Vagina (tissue), 2 donors: ENCODE results near the gene MRTFA. TPM values are rescaled to one million over a fixed set of nuclear protein-coding genes. Genes with fewer than 3 reads are reported as not detected.

Experiments
- DNase-seq, 2 donors: peaks; one replicate each; pipeline ENCODE4 v3.0.0-alpha.2; 2017; ENCODE audit errors: extremely low spot score in 2 of 2
- H3K27ac ChIP-seq: fragments of 200-600 bp; sonication (generic); one replicate; pipeline ENCODE4 v1.5.1; 2019
- H3K27me3 ChIP-seq: fragments of 200-600 bp; sonication (generic); one replicate; pipeline ENCODE4 v1.5.1; 2019
- H3K36me3 ChIP-seq, 2 donors: fragments of 200-600 bp; sonication (generic); one replicate each; pipeline ENCODE4 v1.5.1; 2017 to 2019
- H3K4me1 ChIP-seq: fragments of 200-600 bp; sonication (generic); one replicate; pipeline ENCODE4 v1.5.1; 2019
- H3K4me3 ChIP-seq, 2 donors: fragments of 200-600 bp; sonication (generic); 1 replicate in 1 of 2; 2 replicates in 1 of 2; pipeline ENCODE4 v1.5.1; 2016 to 2019
- H3K9me3 ChIP-seq: fragments of 200-600 bp; sonication (generic); one replicate; pipeline ENCODE4 v1.5.1; 2019
- POLR2A ChIP-seq, 2 donors: fragments of 450-650 bp; IDR thresholded peaks; one replicate each; pipeline ENCODE4 v1.6.1; 2017; ENCODE audit warnings: antibody characterized with exemption in 2 of 2, mild to moderate bottlenecking in 2 of 2, moderate library complexity in 2 of 2
- POLR2AphosphoS5 ChIP-seq, 2 donors: sonication (generic); formaldehyde crosslinking; IDR thresholded peaks; one replicate each; pipeline ENCODE4 v1.9.0; 2017; ENCODE audit warnings: antibody characterized with exemption in 2 of 2, mild to moderate bottlenecking in 2 of 2, low read depth in 1 of 2; ENCODE audit not compliant: insufficient read depth in 1 of 2
- intact Hi-C: fragments of 100-400 bp; cut with DNase I; formaldehyde crosslinking; loops from one replicate; pipeline ENCODE4 v1.15.1; 2023
- total RNA-seq: library from RNA; depleted of rRNA; stranded (reverse); fragments of >200 nt; gene quantifications from one replicate; pipeline ENCODE4 v1.2.3, GENCODE V29; 2016
- TF ChIP-seq, protein P1 (sequence below), 3 experiments: fragments of 450-650 bp in 2 of 3; fragments of 200-600 bp in 1 of 3; sonication (generic) in 1 of 3; IDR thresholded peaks; one replicate each; pipeline ENCODE4 v1.5.1; 2017 to 2019; ENCODE audit warnings: antibody characterized with exemption in 3 of 3, mild to moderate bottlenecking in 2 of 3, moderate library complexity in 2 of 3

MRTFA gene
- total RNA-seq, 1 donor from 2014 or later: 99.4 TPM

DNA sequence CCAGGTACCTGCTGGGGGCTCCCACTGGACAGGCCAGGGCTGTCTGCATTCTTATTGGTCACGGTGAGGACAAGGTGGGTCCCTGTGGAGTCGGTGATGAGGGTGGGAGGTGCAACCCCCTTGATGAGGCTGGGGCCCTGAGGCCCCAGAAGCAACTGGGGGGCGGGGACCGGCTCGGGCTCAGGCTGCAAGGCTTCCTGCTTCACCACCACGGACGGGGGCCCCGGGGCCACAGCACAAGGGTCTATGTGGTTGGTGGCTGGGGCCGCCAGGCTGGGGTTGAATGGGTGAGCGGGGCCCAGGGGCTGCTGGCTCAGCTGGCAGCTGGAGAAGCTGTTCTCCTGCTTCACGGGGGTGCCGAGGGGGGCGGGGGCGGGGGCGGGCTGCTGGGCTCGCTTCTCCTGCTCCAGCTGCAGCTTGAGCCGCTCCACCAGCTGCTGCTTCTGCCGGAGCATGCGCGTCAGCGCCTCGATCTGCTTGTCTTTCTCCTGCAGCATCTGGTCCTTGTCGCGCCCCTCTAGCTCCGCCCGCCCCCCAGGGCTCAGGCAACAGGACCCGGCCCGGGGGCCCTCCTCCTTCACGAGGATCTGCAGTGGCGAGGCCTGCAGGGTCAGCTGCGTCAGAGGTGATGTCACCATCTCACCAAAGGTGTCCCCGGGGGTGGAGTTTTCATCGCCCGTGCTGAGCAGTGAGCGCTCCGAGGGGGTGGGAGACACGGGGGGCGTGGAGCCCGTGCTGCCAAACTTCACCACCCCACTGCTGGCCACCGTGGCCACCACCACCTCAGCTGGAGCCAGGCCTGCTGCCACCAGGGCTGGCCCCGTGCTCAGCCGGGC is 217.9 kb downstream of the MRTFA start:
- intact Hi-C loops: no loop called here
- no peaks in the 10 kb centered on the region for H3K9me3 ChIP-seq
- DNase-seq: no peak
- no peak overlapping the region for H3K4me3 ChIP-seq
- H3K4me1 ChIP-seq: no peaks in the 10 kb centered on the region
- no peak overlapping the region for H3K27ac ChIP-seq
- no peaks in the 10 kb centered on the region for H3K27me3 ChIP-seq
- peaks cover 0 to 62% of the 10 kb centered on the region in 2 donors for H3K36me3 ChIP-seq
- TF ChIP-seq, protein P1, sequence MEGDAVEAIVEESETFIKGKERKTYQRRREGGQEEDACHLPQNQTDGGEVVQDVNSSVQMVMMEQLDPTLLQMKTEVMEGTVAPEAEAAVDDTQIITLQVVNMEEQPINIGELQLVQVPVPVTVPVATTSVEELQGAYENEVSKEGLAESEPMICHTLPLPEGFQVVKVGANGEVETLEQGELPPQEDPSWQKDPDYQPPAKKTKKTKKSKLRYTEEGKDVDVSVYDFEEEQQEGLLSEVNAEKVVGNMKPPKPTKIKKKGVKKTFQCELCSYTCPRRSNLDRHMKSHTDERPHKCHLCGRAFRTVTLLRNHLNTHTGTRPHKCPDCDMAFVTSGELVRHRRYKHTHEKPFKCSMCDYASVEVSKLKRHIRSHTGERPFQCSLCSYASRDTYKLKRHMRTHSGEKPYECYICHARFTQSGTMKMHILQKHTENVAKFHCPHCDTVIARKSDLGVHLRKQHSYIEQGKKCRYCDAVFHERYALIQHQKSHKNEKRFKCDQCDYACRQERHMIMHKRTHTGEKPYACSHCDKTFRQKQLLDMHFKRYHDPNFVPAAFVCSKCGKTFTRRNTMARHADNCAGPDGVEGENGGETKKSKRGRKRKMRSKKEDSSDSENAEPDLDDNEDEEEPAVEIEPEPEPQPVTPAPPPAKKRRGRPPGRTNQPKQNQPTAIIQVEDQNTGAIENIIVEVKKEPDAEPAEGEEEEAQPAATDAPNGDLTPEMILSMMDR (IDR thresholded peaks at IDR 0.05): no peak
- no peak for TF ChIP-seq POLR2A (IDR thresholded peaks at IDR 0.05)
- TF ChIP-seq POLR2AphosphoS5 (IDR thresholded peaks at IDR 0.05; ENCODE audit: insufficient read depth in 1 of 2, low read depth in 1 of 2): no peak

GRCh38 chr22:40417881-40418280 is 218.6 kb downstream of the MRTFA start:
- H3K36me3 ChIP-seq: peaks cover 0 to 55% of the 10 kb centered on the region in 2 donors

DNA sequence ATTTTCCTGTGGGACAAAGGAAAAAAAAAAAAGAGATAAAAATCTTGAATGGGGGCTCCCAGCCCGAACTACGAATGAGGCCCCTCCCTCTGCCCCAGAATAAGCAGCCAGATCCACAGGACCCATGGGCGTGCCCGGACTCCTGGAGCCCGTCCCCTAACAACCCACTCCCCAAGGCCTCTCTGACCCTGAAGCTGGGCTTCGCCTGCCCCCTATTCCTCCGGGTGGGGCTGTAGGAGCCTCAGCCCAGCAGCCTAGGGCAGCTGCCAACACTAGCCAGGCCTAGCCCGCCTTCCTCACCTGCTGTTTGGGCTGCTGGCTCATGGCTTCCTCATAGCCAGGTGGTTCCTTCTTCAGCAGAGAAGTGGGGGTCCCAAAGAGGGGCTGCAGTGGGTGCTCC is 219.5 kb downstream of the MRTFA start:
- no peaks in the 10 kb centered on the region for H3K27me3 ChIP-seq
- H3K4me1 ChIP-seq: no peaks in the 10 kb centered on the region
- DNase-seq: no peak
- intact Hi-C loops: no loop called here
- no peaks in the 10 kb centered on the region for H3K9me3 ChIP-seq
- H3K4me3 ChIP-seq: no peak overlapping the region
- peaks cover 0 to 47% of the 10 kb centered on the region in 2 donors for H3K36me3 ChIP-seq
- H3K27ac ChIP-seq: no peak overlapping the region
- no peak for TF ChIP-seq POLR2AphosphoS5 (IDR thresholded peaks at IDR 0.05; ENCODE audit: insufficient read depth in 1 of 2, low read depth in 1 of 2)
- no peak for TF ChIP-seq POLR2A (IDR thresholded peaks at IDR 0.05)
- TF ChIP-seq, protein P1 (IDR thresholded peaks at IDR 0.05): no peak

More at GRCh38 chr22:40417881-40418280, 218.6 kb downstream of the MRTFA start:
- TF ChIP-seq, protein P1 (IDR thresholded peaks at IDR 0.05): no peak
- TF ChIP-seq POLR2A (IDR thresholded peaks at IDR 0.05) (no peak), POLR2AphosphoS5 (IDR thresholded peaks at IDR 0.05; ENCODE audit: insufficient read depth in 1 of 2, low read depth in 1 of 2) (no peak)
- Histone ChIP-seq H3K9me3 (no peaks in the 10 kb centered on the region), H3K27ac (no peak overlapping the region), H3K27me3 (no peaks in the 10 kb centered on the region), H3K4me1 (no peaks in the 10 kb centered on the region), H3K4me3 (no peak overlapping the region)
- intact Hi-C loops: no loop called here
- DNase-seq: no peak

DNA sequence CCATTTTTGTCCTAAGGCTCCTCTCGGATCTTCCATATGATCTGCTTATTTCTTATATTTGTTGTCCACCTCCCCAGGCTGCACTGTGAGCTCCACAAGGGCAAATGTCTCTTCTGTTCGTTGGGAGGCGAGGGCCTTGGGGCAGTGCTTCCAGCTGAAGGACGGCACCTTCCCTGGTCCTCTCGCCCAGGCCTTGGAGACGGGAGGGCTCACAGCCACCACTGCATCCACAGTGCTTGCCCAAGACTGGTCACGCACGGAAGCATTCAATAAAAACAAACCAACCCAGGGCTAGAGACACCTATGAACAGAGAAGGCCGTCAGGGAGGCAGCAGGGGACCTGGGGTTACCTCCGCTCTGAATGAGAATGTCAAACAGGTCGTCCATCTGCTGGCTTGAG is 219.9 kb downstream of the MRTFA start:
- Histone ChIP-seq H3K27me3 (no peaks in the 10 kb centered on the region), H3K27ac (no peak overlapping the region), H3K36me3 (peaks cover 0 to 46% of the 10 kb centered on the region in 2 donors), H3K9me3 (no peaks in the 10 kb centered on the region), H3K4me1 (no peaks in the 10 kb centered on the region), H3K4me3 (no peak overlapping the region)
- TF ChIP-seq, protein P1 (IDR thresholded peaks at IDR 0.05): no peak
- TF ChIP-seq POLR2AphosphoS5 (IDR thresholded peaks at IDR 0.05; ENCODE audit: insufficient read depth in 1 of 2, low read depth in 1 of 2) (no peak), POLR2A (IDR thresholded peaks at IDR 0.05) (no peak)
- intact Hi-C loops: no loop called here
- DNase-seq: no peak

GRCh38 chr22:40416267-40416570 is 220.3 kb downstream of the MRTFA start:
- Histone ChIP-seq H3K9me3 (no peaks in the 10 kb centered on the region), H3K4me1 (no peaks in the 10 kb centered on the region), H3K36me3 (peaks cover 0 to 46% of the 10 kb centered on the region in 2 donors), H3K27me3 (no peaks in the 10 kb centered on the region), H3K4me3 (no peak overlapping the region), H3K27ac (no peak overlapping the region)
- no peak for DNase-seq
- TF ChIP-seq POLR2AphosphoS5 (IDR thresholded peaks at IDR 0.05; ENCODE audit: insufficient read depth in 1 of 2, low read depth in 1 of 2) (no peak), POLR2A (IDR thresholded peaks at IDR 0.05) (no peak)
- TF ChIP-seq, protein P1 (IDR thresholded peaks at IDR 0.05): no peak
- intact Hi-C loops: no loop called here
